GM12891 (cell line): ENCODE data around the gene SEMA3A.
A peak's percentile ranks its signal among the peaks of the same experiment; 100 is the strongest.

ENCODE experiments used
- DNase-seq: peaks from one replicate; pipeline ENCODE4 v3.0.0; 2011; ENCODE audit warnings: low spot score; ENCODE audit not compliant: insufficient read length
- FAIRE-seq: peaks from 2 replicates; lab custom pipeline; 2011; peaks lifted over from hg19 to GRCh38; lab: Jason Lieb, UNC
- PAX5 ChIP-seq: IDR thresholded peaks from 2 replicates; pipeline ENCODE4 v1.6.1; 2011; ENCODE audit warnings: low read length, moderate library complexity, mild to moderate bottlenecking; ENCODE audit not compliant: insufficient read depth, severe bottlenecking
- POLR2A ChIP-seq: IDR thresholded peaks from 2 replicates; pipeline ENCODE4 v1.6.1; 2011; ENCODE audit warnings: low read depth, low read length, control low read depth
- POLR2AphosphoS5 ChIP-seq: IDR thresholded peaks from 2 replicates; pipeline ENCODE4 v1.6.1; 2011; ENCODE audit warnings: low read depth, low read length, control low read depth
- POU2F2 ChIP-seq: IDR thresholded peaks from 2 replicates; pipeline ENCODE4 v1.6.1; 2011; ENCODE audit warnings: low read depth, mild to moderate bottlenecking, control low read depth, low read length, moderate library complexity
- SPI1 ChIP-seq: IDR thresholded peaks from 2 replicates; pipeline ENCODE4 v1.6.1; 2011; ENCODE audit warnings: low read depth, low read length, control low read depth
- TAF1 ChIP-seq: IDR thresholded peaks from 2 replicates; pipeline ENCODE4 v1.6.1; 2011; ENCODE audit warnings: low read depth, low read length, control low read depth

SEMA3A gene

GRCh38 chr7:84003191-84003590, 191.4 kb downstream of the SEMA3A start:
- no peak for DNase-seq
- FAIRE-seq = no peak
- TF ChIP-seq POLR2A (no peak), POU2F2 (no peak), TAF1 (no peak), PAX5 (no peak), POLR2AphosphoS5 (no peak), SPI1 (no peak)

- DNase-seq = no peak
- FAIRE-seq = no peak
Measured at GRCh38 chr7:84002348-84002747, 192.2 kb downstream of the SEMA3A start.

GRCh38 chr7:83996879-83997278, 197.7 kb downstream of the SEMA3A start:
- no peak for TF ChIP-seq PAX5
- TF ChIP-seq POLR2A = no peak
- TF ChIP-seq POLR2AphosphoS5 = no peak
- no peak for TF ChIP-seq TAF1
- no peak for TF ChIP-seq POU2F2
- TF ChIP-seq SPI1 = no peak
- DNase-seq (no peak), FAIRE-seq (no peak)

More at GRCh38 chr7:84002348-84002747, 192.2 kb downstream of the SEMA3A start:
- no peak for TF ChIP-seq POLR2A
- no peak for TF ChIP-seq PAX5
- TF ChIP-seq POU2F2 = no peak
- TF ChIP-seq POLR2AphosphoS5 = no peak

GRCh38 chr7:83987764-83988163, 206.8 kb downstream of the SEMA3A start:
- TF ChIP-seq SPI1 (no peak), POU2F2 (no peak), TAF1 (no peak), POLR2AphosphoS5 (no peak), POLR2A (no peak), PAX5 (no peak)
- DNase-seq = no peak
- no peak for FAIRE-seq

GRCh38 chr7:83985821-83986220, 208.8 kb downstream of the SEMA3A start:
- FAIRE-seq (no peak), DNase-seq (no peak)
- TF ChIP-seq POLR2AphosphoS5 (no peak), SPI1 (no peak), PAX5 (no peak), TAF1 (no peak), POU2F2 (no peak), POLR2A (no peak)

- no peak for DNase-seq
- FAIRE-seq = no peak
- TF ChIP-seq POLR2A (no peak), SPI1 (no peak), TAF1 (no peak), POLR2AphosphoS5 (no peak), PAX5 (no peak)
Measured at GRCh38 chr7:83984591-83984990, 210.0 kb downstream of the SEMA3A start.

- FAIRE-seq (no peak), DNase-seq (no peak)
- TF ChIP-seq POLR2AphosphoS5 = no peak
- no peak for TF ChIP-seq POU2F2
- no peak for TF ChIP-seq PAX5
- no peak for TF ChIP-seq POLR2A
- no peak for TF ChIP-seq TAF1
- TF ChIP-seq SPI1 = no peak
Measured at GRCh38 chr7:83984076-83984475, 210.5 kb downstream of the SEMA3A start.

- TF ChIP-seq POLR2AphosphoS5 = no peak
- TF ChIP-seq SPI1 = no peak
- TF ChIP-seq PAX5 = no peak
- no peak for TF ChIP-seq POLR2A
- no peak for DNase-seq
- FAIRE-seq = no peak
Measured at GRCh38 chr7:83983606-83984005, 211.0 kb downstream of the SEMA3A start.

- DNase-seq (peak; percentile 1), FAIRE-seq (peak; percentile 85)
- no peak for TF ChIP-seq POLR2A
- TF ChIP-seq POLR2AphosphoS5 = no peak
- no peak for TF ChIP-seq SPI1
Measured at GRCh38 chr7:83976302-83976701, 218.3 kb downstream of the SEMA3A start.

GRCh38 chr7:83970081-83970480, 224.5 kb downstream of the SEMA3A start:
- DNase-seq = no peak
- FAIRE-seq = no peak

More at GRCh38 chr7:83970081-83970480, 224.5 kb downstream of the SEMA3A start:
- TF ChIP-seq SPI1 (no peak), POLR2AphosphoS5 (no peak), POLR2A (no peak), TAF1 (no peak), POU2F2 (no peak), PAX5 (no peak)
